Heart right ventricle (tissue), 16 donors: ENCODE results near the gene ALOX12B. TPM values are rescaled to one million over a fixed set of nuclear protein-coding genes. Genes with fewer than 3 reads are reported as not detected.

Experiments used
- ATAC-seq, 8 donors: fragments of 200-7000 bp; cut with Tn5 transposase; one replicate each; pipeline ENCODE4 v1.9.1; 2020; ENCODE audit warnings: mild to moderate bottlenecking in 8 of 8, moderate library complexity in 8 of 8, moderate number of reproducible peaks in 1 of 8
- DNase-seq, 2 donors: peaks; one replicate each; pipeline ENCODE4 v3.0.0-alpha.2; 2020
- H3K27ac ChIP-seq, 10 donors: fragments of 200-600 bp; sonication (generic) in 2 of 10; one replicate each; pipeline versions ENCODE4 v1.5.0 to v1.8.0; 2020 to 2022; ENCODE audit warnings: mild to moderate bottlenecking in 3 of 10
- H3K27me3 ChIP-seq, 7 donors: fragments of 200-600 bp; one replicate each; pipeline ENCODE4 v1.8.0; 2021 to 2022; ENCODE audit warnings: mild to moderate bottlenecking in 2 of 7
- H3K36me3 ChIP-seq, 9 donors: fragments of 200-600 bp; sonication (generic) in 1 of 9; one replicate each; pipeline versions ENCODE4 v1.5.0 to v1.8.0; 2020 to 2022; ENCODE audit warnings: mild to moderate bottlenecking in 2 of 9
- H3K4me1 ChIP-seq, 9 donors: fragments of 200-600 bp; sonication (generic) in 1 of 9; one replicate each; pipeline versions ENCODE4 v1.5.0 to v1.8.0; 2020 to 2022; ENCODE audit warnings: mild to moderate bottlenecking in 4 of 9
- H3K4me3 ChIP-seq, 10 donors: fragments of 200-600 bp; sonication (generic) in 2 of 10; one replicate each; pipeline versions ENCODE4 v1.5.0 to v1.8.0; 2020 to 2022; ENCODE audit warnings: mild to moderate bottlenecking in 7 of 10, moderate library complexity in 2 of 10
- H3K9me3 ChIP-seq, 11 donors: fragments of 200-600 bp in 10 of 11; sonication (generic) in 2 of 11; one replicate each; pipeline versions ENCODE4 v1.5.0 to v1.8.0; 2013 to 2022; ENCODE audit warnings: mild to moderate bottlenecking in 2 of 11, control low read depth in 1 of 11, moderate library complexity in 1 of 11
- WGBS, 2 donors: extraction: QIAGEN DNeasy Blood & Tissue Kit; methylation state at CpG; one replicate each; pipeline ENCODE4 v1.1.7; 2013; ENCODE audit warnings: inconsistent platforms in 1 of 2; 5-methylcytosine and 5-hydroxymethylcytosine counted together
- intact Hi-C, 10 donors: fragments of 100-400 bp; cut with DNase I; formaldehyde crosslinking; loops; one replicate each; pipeline versions ENCODE4 v1.11.1 to v1.14.2; 2022
- polyA plus RNA-seq, 2 donors: library from polyadenylated mRNA; stranded (reverse); fragments of 200-250 nt; gene quantifications; one replicate each; pipeline ENCODE4 v1.2.3, GENCODE V29; 2013
- total RNA-seq, 10 donors: library from RNA; stranded (reverse); fragmentation: NEBNext Ultra II Directional in 3 of 10; extraction: Animal tissue kit (Norgen Biotek cat#: 25700) in 3 of 10; gene quantifications; one replicate each; pipeline versions ENCODE4 v1.2.1 to v1.2.4, GENCODE V29; 2021 to 2023
- TF ChIP-seq, protein P1 (sequence below), 9 donors: fragments of 200-600 bp; sonication (generic) in 2 of 9; IDR thresholded peaks; one replicate each; pipeline versions ENCODE4 v1.5.0 to v1.8.0; 2021 to 2022; ENCODE audit warnings: antibody characterized with exemption in 9 of 9, mild to moderate bottlenecking in 5 of 9, moderate library complexity in 1 of 9
- donor health status: Arrhythmogenic right ventricular cardiomyopathy.
- donor health status: ischemic (EF 13 %, LVEDD 7.1; RV severe dilation, severe dysfunction).
- donor health status: healthy with polysubstance abuse.
- donor health status: DM: no; HTN: yes; CAD: no.
- donor health status: DM: no; HTN: no; CAD: no.
- donor health status: ischemic (EF 25% LVEDD 6.9; RV normal size, moderate dysfunction).
- donor health status: ischemic (EF 25% LVEDD 5.7; RV mildly dilated, moderate dysfunction).
- donor health status: healthy.
- donor health status: DM: yes; HTN: yes; CAD: no.
- donor health status: Ischemic cardiomyopathy.
- donor health status: ischemic (EF 35%, LVEDD 5.7; RV mildly dilated, moderate dysfunction).
- donor health status: nonischemic (EF 11% LVEDD 7.7; RV severe dilation, severe dysfunction).
- donor health status: DM: yes; HTN: yes; CAD: no.
- donor health status: PGD.
- donor health status: ischemic (EF 29% LVEDD 5.4; RV normal size, mild dysfunction).
- donor health status: nonischemic (EF 23%, LVEDD 6.1; RV moderate dilation, normal function).

ALOX12B gene
- total and polyA plus RNA-seq, 12 donors: not detected

- intact Hi-C loops: no loop called here
- no peak overlapping the region for H3K4me3 ChIP-seq
- H3K36me3 ChIP-seq: no peaks in the 10 kb centered on the region
- 88 to 90% methylated on average over 3 of the region's 3 CpGs for WGBS, 2 donors
- TF ChIP-seq, protein P1, sequence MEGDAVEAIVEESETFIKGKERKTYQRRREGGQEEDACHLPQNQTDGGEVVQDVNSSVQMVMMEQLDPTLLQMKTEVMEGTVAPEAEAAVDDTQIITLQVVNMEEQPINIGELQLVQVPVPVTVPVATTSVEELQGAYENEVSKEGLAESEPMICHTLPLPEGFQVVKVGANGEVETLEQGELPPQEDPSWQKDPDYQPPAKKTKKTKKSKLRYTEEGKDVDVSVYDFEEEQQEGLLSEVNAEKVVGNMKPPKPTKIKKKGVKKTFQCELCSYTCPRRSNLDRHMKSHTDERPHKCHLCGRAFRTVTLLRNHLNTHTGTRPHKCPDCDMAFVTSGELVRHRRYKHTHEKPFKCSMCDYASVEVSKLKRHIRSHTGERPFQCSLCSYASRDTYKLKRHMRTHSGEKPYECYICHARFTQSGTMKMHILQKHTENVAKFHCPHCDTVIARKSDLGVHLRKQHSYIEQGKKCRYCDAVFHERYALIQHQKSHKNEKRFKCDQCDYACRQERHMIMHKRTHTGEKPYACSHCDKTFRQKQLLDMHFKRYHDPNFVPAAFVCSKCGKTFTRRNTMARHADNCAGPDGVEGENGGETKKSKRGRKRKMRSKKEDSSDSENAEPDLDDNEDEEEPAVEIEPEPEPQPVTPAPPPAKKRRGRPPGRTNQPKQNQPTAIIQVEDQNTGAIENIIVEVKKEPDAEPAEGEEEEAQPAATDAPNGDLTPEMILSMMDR (IDR thresholded peaks at IDR 0.05): no peak
- no peaks in the 10 kb centered on the region for H3K9me3 ChIP-seq
- no peak for ATAC-seq
- peaks cover 0 to 37% (median 19%) of the 10 kb centered on the region in 9 donors for H3K4me1 ChIP-seq
- peak overlapping the region in 1 of 10 donors; percentile 14 for H3K27ac ChIP-seq
- H3K27me3 ChIP-seq: peaks cover 6 to 59% (median 48%) of the 10 kb centered on the region in 7 donors
- DNase-seq: no peak
Observed at GRCh38 chr17:8069587-8069860, 18.0 kb downstream of the ALOX12B start.

- Histone ChIP-seq H3K27me3 (peaks cover 2 to 59% (median 48%) of the 10 kb centered on the region in 7 donors), H3K27ac (peak overlapping the region in 1 of 10 donors; percentile 14), H3K4me3 (no peak overlapping the region), H3K9me3 (no peaks in the 10 kb centered on the region), H3K36me3 (no peaks in the 10 kb centered on the region), H3K4me1 (peaks cover 0 to 36% (median 18%) of the 10 kb centered on the region in 9 donors)
- ATAC-seq: peak in 6 of 8 donors; percentile 18 to 62 (median 34)
- intact Hi-C loops: no loop called here
- TF ChIP-seq, protein P1 (IDR thresholded peaks at IDR 0.05): no peak
- 74 to 76% methylated on average over 9 of the region's 9 CpGs for WGBS, 2 donors
- peak in 1 of 2 donors; percentile 35 for DNase-seq
Observed at GRCh38 chr17:8068736-8069586, 18.6 kb downstream of the ALOX12B start.

DNA sequence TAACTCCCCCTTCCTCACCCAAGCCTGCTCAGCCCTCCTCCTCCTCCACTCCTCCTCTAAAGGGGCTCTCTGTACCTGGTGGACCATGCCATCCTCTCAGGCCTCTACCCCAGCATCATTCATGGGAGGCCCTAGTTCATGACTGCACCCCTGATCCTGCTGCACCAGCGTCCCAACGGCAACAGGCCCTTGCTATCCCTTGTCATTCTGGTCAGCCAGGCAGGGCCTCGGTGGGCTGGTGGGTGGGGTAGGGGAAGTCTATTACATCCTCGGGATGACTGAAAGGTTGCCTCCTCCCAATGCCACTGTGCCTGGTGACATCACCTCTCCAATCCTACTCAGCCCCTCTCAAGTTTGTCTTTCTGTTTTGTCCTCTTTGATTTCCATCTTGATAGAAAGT lies 19.7 kb downstream of the ALOX12B start:
- Histone ChIP-seq H3K9me3 (no peaks in the 10 kb centered on the region), H3K27me3 (peaks cover 0 to 59% (median 47%) of the 10 kb centered on the region in 7 donors), H3K36me3 (no peaks in the 10 kb centered on the region), H3K4me1 (peaks cover 0 to 28% (median 8%) of the 10 kb centered on the region in 9 donors), H3K4me3 (no peak overlapping the region), H3K27ac (no peak overlapping the region)
- TF ChIP-seq, protein P1 (IDR thresholded peaks at IDR 0.05): no peak
- no peak for DNase-seq
- ATAC-seq: no peak
- WGBS, 2 donors: 59 to 74% methylated on average over 4 of the region's 4 CpGs
- intact Hi-C loops: no loop called here

DNA sequence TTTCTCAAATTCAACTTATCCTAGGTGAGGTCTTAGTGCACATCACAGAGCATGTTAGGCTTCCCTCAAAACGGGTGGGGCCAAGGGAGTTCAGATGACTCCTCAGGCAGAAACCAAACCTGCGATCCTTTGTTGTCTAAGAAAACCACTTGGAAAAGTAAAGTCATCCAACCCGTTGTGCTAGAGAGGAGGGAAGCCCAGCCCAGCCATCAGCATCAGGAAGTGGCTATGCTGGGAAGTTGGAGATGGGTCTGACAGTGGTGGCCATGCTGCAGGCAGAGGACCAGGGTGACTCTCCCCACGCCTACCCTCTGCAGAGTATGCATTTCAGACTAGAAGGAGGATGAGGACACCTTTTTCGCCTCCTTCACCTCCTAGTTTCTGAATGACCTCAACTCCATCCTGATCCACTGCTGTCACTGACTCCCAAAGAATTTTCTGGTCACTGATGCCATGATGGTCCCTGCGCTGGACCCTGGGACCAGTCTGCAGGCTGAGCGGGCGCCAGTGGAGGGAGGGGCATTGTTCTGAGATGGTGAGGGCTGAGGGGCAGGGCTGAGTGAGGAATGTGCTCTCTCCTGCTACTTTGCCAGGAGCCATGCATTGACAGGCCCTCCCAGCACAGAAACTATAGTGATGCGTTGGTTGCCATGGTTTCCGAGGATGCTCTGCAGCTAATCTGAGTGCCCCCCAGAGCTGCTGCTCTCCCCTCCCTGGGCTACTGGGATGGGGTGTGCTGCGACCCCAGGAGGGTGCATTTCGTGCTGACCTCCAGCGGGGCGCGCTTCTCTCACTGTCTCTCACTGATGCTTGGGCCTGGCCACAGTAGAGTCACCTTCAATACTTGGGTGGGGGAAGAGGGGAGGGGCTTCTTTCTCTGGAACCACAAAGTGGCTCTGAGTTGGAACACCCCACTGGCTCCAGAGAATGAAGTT lies 20.4 kb downstream of the ALOX12B start:
- H3K36me3 ChIP-seq: no peaks in the 10 kb centered on the region
- peaks cover 0 to 59% (median 47%) of the 10 kb centered on the region in 7 donors for H3K27me3 ChIP-seq
- no peak for DNase-seq
- TF ChIP-seq, protein P1 (IDR thresholded peaks at IDR 0.05): no peak
- ATAC-seq: no peak
- H3K27ac ChIP-seq: no peak overlapping the region
- H3K9me3 ChIP-seq: no peaks in the 10 kb centered on the region
- intact Hi-C loops: no loop called here
- H3K4me3 ChIP-seq: no peak overlapping the region
- WGBS, 2 donors: 67 to 71% methylated on average over 15 of the region's 15 CpGs
- H3K4me1 ChIP-seq: peaks cover 0 to 26% (median 7%) of the 10 kb centered on the region in 9 donors
